ENCODE measurements around the gene CHODL.

The CHODL gene

DNA sequence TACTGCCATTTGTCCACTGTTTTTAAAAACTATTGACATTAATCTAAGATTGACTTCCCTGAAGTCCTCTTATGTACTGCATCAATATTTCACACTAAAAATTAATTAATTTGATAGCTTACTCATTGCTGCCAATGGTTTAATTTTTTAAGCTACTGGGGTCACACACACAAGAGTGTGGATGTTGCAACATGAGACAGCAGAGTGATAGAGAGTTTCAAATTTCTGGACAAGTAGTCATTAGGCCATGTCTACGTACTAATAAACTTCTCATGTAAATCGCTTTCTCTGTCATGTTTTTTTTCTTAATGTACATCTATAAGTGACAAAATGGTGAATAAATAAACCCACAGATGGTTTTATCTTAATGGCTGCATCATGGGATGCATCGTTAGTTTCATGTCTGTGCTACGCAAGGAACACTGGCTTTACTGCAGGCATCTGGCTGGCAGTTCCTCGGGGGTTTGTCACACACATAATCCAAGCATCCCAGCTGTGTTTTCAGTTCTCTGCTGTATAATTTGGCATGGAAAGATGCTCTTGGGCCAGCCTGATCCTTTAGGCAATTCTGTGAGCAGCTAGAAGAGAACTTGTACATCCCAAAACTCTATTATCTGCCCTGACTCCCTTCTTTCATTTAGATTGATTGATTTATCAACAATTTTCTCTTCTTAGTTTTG lies 16.4 kb upstream of the CHODL start:
- Histone ChIP-seq H3K79me2 (no peaks in the 10 kb centered on the region), H2AFZ (no peak overlapping the region), H3K36me3 (ENCODE audit: control insufficient read depth, insufficient read depth, low read length) (no peaks in the 10 kb centered on the region), H3K27ac (no peak overlapping the region), H3K4me2 (ENCODE audit: low read length) (no peak overlapping the region), H3K27me3 (ENCODE audit: control insufficient read depth, insufficient read depth, low read length) (no peaks in the 10 kb centered on the region), H3K9ac (no peak overlapping the region), H3K4me1 (no peaks in the 10 kb centered on the region), H3K4me3 (ENCODE audit: low read depth, low read length) (no peak overlapping the region), H3K9me3 (ENCODE audit: control insufficient read depth, low read length) (no peaks in the 10 kb centered on the region)
- TF ChIP-seq, protein P1, sequence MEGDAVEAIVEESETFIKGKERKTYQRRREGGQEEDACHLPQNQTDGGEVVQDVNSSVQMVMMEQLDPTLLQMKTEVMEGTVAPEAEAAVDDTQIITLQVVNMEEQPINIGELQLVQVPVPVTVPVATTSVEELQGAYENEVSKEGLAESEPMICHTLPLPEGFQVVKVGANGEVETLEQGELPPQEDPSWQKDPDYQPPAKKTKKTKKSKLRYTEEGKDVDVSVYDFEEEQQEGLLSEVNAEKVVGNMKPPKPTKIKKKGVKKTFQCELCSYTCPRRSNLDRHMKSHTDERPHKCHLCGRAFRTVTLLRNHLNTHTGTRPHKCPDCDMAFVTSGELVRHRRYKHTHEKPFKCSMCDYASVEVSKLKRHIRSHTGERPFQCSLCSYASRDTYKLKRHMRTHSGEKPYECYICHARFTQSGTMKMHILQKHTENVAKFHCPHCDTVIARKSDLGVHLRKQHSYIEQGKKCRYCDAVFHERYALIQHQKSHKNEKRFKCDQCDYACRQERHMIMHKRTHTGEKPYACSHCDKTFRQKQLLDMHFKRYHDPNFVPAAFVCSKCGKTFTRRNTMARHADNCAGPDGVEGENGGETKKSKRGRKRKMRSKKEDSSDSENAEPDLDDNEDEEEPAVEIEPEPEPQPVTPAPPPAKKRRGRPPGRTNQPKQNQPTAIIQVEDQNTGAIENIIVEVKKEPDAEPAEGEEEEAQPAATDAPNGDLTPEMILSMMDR (IDR thresholded peaks at IDR 0.05), result no peak

DNA sequence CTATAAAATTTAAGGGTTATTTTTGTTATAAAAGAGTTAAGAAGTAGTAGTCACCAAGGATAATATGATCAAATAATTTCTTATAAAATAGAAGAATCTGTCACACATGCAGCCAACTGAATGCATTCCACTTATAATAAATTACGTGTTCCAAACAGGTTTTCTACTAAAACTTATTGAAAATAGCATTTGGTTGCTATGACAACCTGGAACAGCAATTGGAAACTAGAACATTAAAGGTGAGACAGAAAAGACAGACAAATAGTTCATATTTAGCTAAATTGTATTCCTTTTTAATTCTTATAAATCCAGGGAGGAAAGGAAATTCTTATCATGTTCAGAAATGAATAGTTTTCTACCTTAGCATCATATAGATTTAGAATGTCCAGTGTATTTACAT lies 9.1 kb upstream of the CHODL start:
- no peaks in the 10 kb centered on the region for H3K4me1 ChIP-seq
- no peak overlapping the region for H2AFZ ChIP-seq
- TF ChIP-seq, protein P1 (IDR thresholded peaks at IDR 0.05), result no peak
- no peaks in the 10 kb centered on the region for H3K36me3 ChIP-seq (ENCODE audit: control insufficient read depth, insufficient read depth, low read length)
- no peaks in the 10 kb centered on the region for H3K79me2 ChIP-seq
- H3K27me3 ChIP-seq (ENCODE audit: control insufficient read depth, insufficient read depth, low read length), result no peaks in the 10 kb centered on the region
- no peak overlapping the region for H3K27ac ChIP-seq
- no peaks in the 10 kb centered on the region for H3K9me3 ChIP-seq (ENCODE audit: control insufficient read depth, low read length)
- no peak overlapping the region for H3K4me3 ChIP-seq (ENCODE audit: low read depth, low read length)
- no peak overlapping the region for H3K9ac ChIP-seq
- H3K4me2 ChIP-seq (ENCODE audit: low read length), result no peak overlapping the region

DNA sequence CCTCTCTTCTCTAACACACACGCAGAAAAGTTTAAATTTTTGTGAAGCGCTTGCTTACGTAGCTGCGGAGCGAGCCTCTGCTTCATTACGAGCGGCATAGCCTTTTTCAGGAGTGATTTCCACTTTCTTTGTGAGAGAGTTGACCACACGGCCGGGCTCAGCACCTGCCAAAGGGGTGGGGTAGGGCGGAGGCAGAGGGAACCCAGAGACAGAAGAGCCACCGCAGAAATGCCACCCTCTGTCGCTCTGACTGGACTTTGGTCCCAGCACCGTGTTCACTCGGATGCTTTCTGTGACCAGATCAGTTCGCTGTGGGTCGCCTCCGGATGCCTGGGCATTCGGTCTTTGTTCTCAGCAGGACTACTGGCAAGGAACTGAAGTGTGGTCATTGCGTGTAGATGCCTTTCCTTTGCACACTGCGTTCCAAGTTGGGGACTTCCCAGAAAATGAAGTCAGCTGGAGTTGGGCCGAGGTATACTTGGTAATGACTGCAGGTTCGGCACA lies 883 bp downstream of the CHODL start:
- no peak overlapping the region for H3K9ac ChIP-seq
- no peaks in the 10 kb centered on the region for H3K79me2 ChIP-seq
- H2AFZ ChIP-seq, result no peak overlapping the region
- no peaks in the 10 kb centered on the region for H3K36me3 ChIP-seq (ENCODE audit: control insufficient read depth, insufficient read depth, low read length)
- H3K4me2 ChIP-seq (ENCODE audit: low read length), result peak overlapping the region; percentile 81
- peak overlapping the region; percentile 49 for H3K4me3 ChIP-seq (ENCODE audit: low read depth, low read length)
- no peaks in the 10 kb centered on the region for H3K4me1 ChIP-seq
- no peak overlapping the region for H3K27ac ChIP-seq
- no peaks in the 10 kb centered on the region for H3K27me3 ChIP-seq (ENCODE audit: control insufficient read depth, insufficient read depth, low read length)
- TF ChIP-seq, protein P1 (IDR thresholded peaks at IDR 0.05), result no peak
- H3K9me3 ChIP-seq (ENCODE audit: control insufficient read depth, low read length), result no peaks in the 10 kb centered on the region

DNA sequence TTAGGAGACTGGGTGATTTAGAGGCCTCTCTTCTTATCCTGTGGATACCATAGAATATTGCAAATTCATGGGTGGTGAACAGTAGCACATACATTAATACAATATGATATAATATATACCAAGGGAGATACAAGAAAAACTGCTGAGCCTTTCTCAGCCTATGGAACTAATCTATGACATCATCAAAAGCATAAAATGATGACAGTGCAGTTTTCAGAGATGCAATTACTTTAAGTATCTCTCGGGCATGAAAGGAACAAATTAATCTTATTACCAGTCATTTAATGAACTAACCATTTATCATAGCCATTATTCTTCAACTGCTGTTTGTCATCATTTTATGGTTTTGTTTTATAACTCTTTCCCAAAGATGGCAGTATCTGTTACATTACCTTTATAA lies 3.5 kb downstream of the CHODL start:
- Histone ChIP-seq H3K79me2 (no peaks in the 10 kb centered on the region), H3K4me2 (ENCODE audit: low read length) (no peak overlapping the region), H2AFZ (no peak overlapping the region), H3K36me3 (ENCODE audit: control insufficient read depth, insufficient read depth, low read length) (no peaks in the 10 kb centered on the region), H3K27me3 (ENCODE audit: control insufficient read depth, insufficient read depth, low read length) (no peaks in the 10 kb centered on the region), H3K4me1 (no peaks in the 10 kb centered on the region), H3K27ac (no peak overlapping the region), H3K4me3 (ENCODE audit: low read depth, low read length) (no peak overlapping the region), H3K9me3 (ENCODE audit: control insufficient read depth, low read length) (no peaks in the 10 kb centered on the region), H3K9ac (no peak overlapping the region)
- TF ChIP-seq, protein P1 (IDR thresholded peaks at IDR 0.05), result no peak

DNA sequence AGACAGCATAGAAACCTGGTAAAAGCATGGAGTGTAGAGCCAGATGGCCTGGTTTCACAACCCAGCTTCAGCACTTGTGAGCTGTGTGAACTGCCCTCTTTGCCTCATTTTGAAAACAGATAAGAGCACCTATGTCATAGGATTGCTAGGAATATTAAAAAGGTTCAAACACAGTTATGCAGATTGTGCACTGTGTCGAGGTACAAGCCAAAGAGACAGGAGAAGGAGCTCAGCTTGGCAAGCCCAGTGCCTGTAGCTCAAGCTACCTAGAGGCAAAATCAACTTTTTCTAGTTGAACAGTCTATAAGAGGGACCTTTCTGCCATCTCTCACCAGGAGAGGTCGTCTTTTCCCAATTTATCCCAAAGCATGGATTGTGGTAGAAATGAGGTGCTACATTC lies 5.0 kb downstream of the CHODL start:
- Histone ChIP-seq H3K9ac (no peak overlapping the region), H3K4me1 (no peaks in the 10 kb centered on the region), H3K36me3 (ENCODE audit: control insufficient read depth, insufficient read depth, low read length) (no peaks in the 10 kb centered on the region), H3K4me2 (ENCODE audit: low read length) (no peak overlapping the region), H3K79me2 (no peaks in the 10 kb centered on the region), H3K4me3 (ENCODE audit: low read depth, low read length) (no peak overlapping the region), H3K27ac (no peak overlapping the region), H3K9me3 (ENCODE audit: control insufficient read depth, low read length) (no peaks in the 10 kb centered on the region), H2AFZ (no peak overlapping the region), H3K27me3 (ENCODE audit: control insufficient read depth, insufficient read depth, low read length) (no peaks in the 10 kb centered on the region)
- TF ChIP-seq, protein P1 (IDR thresholded peaks at IDR 0.05), result no peak

Measured in parathyroid adenoma (tissue), 2 donors.